ENCODE results near the gene HSD11B1. TPM values are rescaled to one million over a fixed set of nuclear protein-coding genes. Genes with fewer than 3 reads are reported as not detected.
A peak's percentile ranks its signal among the peaks of the same experiment; 100 is the strongest.

HSD11B1 gene
- total and polyA plus RNA-seq, 12 donors = 0.17 to 29.6 (median 8.6) TPM

DNA sequence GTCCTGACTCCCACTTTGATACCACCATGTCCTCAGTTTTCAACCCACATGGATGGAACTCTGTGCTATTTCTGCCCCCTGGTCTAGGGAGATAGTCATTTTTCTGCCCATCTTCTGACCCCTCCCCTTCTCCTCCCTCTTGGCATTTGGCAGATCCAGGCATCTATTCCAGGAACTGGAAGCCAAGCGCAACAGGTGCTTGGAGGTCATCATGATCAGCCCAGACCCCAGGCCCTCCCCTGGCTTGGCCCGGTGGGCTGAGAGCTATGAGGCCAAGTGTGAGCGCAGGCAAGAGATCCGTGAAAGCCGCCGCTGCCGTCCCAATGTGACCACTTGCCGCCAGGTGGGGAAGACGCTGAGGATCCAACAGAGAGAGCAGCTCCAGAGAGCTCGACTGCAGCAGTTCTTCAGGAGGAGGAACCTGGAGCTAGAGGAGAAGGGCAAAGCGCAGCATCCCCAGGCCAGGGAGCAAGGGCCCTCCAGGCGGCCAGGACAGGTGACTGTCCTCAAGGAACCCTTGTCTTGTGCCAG lies 55.2 kb downstream of the HSD11B1 start:
- no peaks in the 10 kb centered on the region for H3K36me3 ChIP-seq (replicated peaks in 1 of 2)
- TF ChIP-seq, protein P1, sequence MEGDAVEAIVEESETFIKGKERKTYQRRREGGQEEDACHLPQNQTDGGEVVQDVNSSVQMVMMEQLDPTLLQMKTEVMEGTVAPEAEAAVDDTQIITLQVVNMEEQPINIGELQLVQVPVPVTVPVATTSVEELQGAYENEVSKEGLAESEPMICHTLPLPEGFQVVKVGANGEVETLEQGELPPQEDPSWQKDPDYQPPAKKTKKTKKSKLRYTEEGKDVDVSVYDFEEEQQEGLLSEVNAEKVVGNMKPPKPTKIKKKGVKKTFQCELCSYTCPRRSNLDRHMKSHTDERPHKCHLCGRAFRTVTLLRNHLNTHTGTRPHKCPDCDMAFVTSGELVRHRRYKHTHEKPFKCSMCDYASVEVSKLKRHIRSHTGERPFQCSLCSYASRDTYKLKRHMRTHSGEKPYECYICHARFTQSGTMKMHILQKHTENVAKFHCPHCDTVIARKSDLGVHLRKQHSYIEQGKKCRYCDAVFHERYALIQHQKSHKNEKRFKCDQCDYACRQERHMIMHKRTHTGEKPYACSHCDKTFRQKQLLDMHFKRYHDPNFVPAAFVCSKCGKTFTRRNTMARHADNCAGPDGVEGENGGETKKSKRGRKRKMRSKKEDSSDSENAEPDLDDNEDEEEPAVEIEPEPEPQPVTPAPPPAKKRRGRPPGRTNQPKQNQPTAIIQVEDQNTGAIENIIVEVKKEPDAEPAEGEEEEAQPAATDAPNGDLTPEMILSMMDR (IDR thresholded peaks at IDR 0.05) = no peak
- no peak for TF ChIP-seq POLR2A (IDR thresholded peaks at IDR 0.05)
- H3K4me1 ChIP-seq (replicated peaks in 1 of 2) = no peaks in the 10 kb centered on the region
- intact Hi-C loops (cut with DNase I) = no loop called here
- no peak for DNase-seq
- 91 to 93% (median 92%) methylated on average over 3 to 12 of the region's 12 CpGs for WGBS, 4 donors
- H3K27ac ChIP-seq = no peak overlapping the region
- no peak overlapping the region for H3K4me3 ChIP-seq
- no peaks in the 10 kb centered on the region for H3K9me3 ChIP-seq (replicated peaks in 1 of 3)
- no peaks in the 10 kb centered on the region for H3K27me3 ChIP-seq

DNA sequence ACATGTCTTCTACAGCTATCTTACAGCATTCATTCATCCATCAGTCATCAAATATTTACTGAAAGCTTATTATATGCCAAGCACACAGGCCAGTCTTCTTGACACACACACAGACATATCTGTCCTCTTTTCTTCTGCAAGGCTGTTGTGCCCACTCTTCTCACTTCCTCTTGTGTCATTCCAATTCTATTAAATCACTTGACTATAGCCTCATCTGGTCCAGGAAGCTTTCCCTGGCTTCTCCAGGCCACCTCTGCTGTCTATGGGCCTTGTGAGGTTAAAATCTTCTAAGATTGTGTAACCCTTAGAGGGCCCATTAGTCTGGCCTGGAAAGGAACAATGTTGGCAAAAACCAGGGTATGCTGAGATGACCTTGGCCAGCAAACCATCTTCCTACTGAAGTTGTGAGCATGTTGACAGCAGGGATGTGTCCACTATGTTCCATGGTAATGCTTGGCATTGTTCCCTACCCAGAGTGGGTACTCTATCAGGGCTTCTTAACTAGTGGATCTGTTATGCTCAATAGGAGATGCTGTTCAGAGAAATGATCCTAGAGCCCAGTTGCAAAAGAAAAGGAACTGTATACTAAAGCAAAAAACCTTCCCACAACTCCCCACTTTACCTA lies 56.5 kb downstream of the HSD11B1 start:
- Histone ChIP-seq H3K9me3 (replicated peaks in 1 of 3) (no peaks in the 10 kb centered on the region), H3K4me3 (no peak overlapping the region), H3K36me3 (replicated peaks in 1 of 2) (no peaks in the 10 kb centered on the region), H3K27me3 (no peaks in the 10 kb centered on the region), H3K4me1 (replicated peaks in 1 of 2) (no peaks in the 10 kb centered on the region), H3K27ac (no peak overlapping the region)
- DNase-seq = peak in 1 of 7 donors; percentile 34
- intact Hi-C loops (cut with DNase I) = no loop called here
- TF ChIP-seq POLR2A (IDR thresholded peaks at IDR 0.05) = no peak
- TF ChIP-seq, protein P1 (IDR thresholded peaks at IDR 0.05) = no peak

DNA sequence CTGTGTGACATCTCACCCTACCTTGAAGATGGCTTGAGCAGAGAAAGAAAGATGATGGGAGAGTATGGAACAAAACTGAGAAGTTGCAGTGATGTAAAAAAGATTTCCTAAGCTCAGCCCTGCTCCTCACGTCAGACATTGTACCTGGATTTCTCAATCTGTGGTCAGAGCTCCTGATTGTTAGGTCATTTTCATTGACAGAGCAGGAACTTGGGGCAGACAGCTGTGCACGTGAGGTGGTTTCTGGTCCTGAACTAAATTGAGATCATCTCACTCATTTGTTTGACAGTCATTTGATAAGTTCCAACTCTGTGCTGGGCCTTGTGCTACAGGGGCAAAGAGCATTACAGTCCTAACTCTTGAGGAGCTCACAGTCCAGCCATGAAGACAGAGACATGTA lies 61.4 kb downstream of the HSD11B1 start:
- Histone ChIP-seq H3K36me3 (replicated peaks in 1 of 2) (no peaks in the 10 kb centered on the region), H3K27ac (no peak overlapping the region), H3K9me3 (replicated peaks in 1 of 3) (no peaks in the 10 kb centered on the region), H3K4me1 (replicated peaks in 1 of 2) (peaks cover 0 to 12% of the 10 kb centered on the region in 2 donors), H3K27me3 (no peaks in the 10 kb centered on the region), H3K4me3 (no peak overlapping the region)
- 64 to 79% (median 71%) methylated on average over 2 of the region's 2 CpGs for WGBS, 4 donors
- TF ChIP-seq, protein P1 (IDR thresholded peaks at IDR 0.05) = no peak
- TF ChIP-seq POLR2A (IDR thresholded peaks at IDR 0.05) = no peak
- intact Hi-C loops (cut with DNase I) = no loop called here
- DNase-seq = no peak

DNA sequence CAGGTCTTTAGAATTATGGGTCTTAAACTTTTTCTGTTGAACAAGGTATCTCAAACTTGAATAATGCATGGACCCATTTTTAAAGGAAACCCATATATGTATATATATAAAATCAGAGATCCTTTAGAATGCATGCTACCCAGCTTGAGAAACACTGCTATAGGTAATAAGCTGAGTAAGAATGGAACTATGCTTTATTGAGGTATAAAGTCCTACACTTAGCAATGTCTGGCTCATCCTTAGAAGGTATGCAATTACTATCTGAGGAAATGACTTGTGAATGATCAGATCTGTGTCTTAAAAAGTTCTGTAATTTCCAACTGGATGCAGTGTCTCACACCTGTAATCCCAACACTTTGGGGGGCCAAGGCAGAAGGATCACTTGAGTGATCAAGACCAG lies 62.5 kb downstream of the HSD11B1 start:
- Histone ChIP-seq H3K27ac (no peak overlapping the region), H3K9me3 (replicated peaks in 1 of 3) (no peaks in the 10 kb centered on the region), H3K27me3 (no peaks in the 10 kb centered on the region), H3K4me3 (no peak overlapping the region), H3K4me1 (replicated peaks in 1 of 2) (peaks cover 0 to 12% of the 10 kb centered on the region in 2 donors), H3K36me3 (replicated peaks in 1 of 2) (no peaks in the 10 kb centered on the region)
- TF ChIP-seq, protein P1 (IDR thresholded peaks at IDR 0.05) = no peak
- no peak for TF ChIP-seq POLR2A (IDR thresholded peaks at IDR 0.05)
- intact Hi-C loops (cut with DNase I) = no loop called here
- no peak for DNase-seq
